Left lung (tissue), 10 donors: Measurements from ENCODE around the gene CMIP. TPM values are rescaled to one million over a fixed set of nuclear protein-coding genes. Genes with fewer than 3 reads are reported as not detected.

ENCODE experiments used
- ATAC-seq: fragments of 200-7000 bp; cut with Tn5 transposase; one replicate; pipeline ENCODE4 v1.9.1; 2020; ENCODE audit warnings: moderate library complexity
- DNase-seq, 4 donors: peaks; one replicate each; pipeline ENCODE4 v3.0.0-alpha.2; 2013 to 2020
- H3K27ac ChIP-seq, 2 donors: fragments of 200-600 bp; sonication (generic) in 1 of 2; one replicate each; pipeline versions ENCODE4 v1.5.0 to v1.8.0; 2020 to 2021
- H3K27me3 ChIP-seq, 2 donors: fragments of 200-600 bp; sonication (generic) in 1 of 2; one replicate each; pipeline versions ENCODE4 v1.5.0 to v1.8.0; 2020 to 2021
- H3K36me3 ChIP-seq, 2 donors: fragments of 200-600 bp; sonication (generic) in 1 of 2; one replicate each; pipeline versions ENCODE4 v1.5.0 to v1.8.0; 2020 to 2021
- H3K4me1 ChIP-seq, 2 donors: fragments of 200-600 bp; one replicate each; pipeline ENCODE4 v1.8.0; 2021
- H3K4me3 ChIP-seq, 2 donors: fragments of 200-600 bp; sonication (generic) in 1 of 2; one replicate each; pipeline versions ENCODE4 v1.5.0 to v1.8.0; 2020 to 2021; ENCODE audit warnings: mild to moderate bottlenecking in 1 of 2
- H3K9me3 ChIP-seq, 2 donors: fragments of 200-600 bp; sonication (generic) in 1 of 2; one replicate each; pipeline versions ENCODE4 v1.5.0 to v1.8.0; 2020 to 2021
- intact Hi-C, 2 donors: fragments of 100-400 bp; cut with DNase I; formaldehyde crosslinking; loops; one replicate each; pipeline versions ENCODE4 v1.11.2 to v1.14.2; 2022
- polyA plus RNA-seq, 6 donors: library from polyadenylated mRNA; unstranded; fragments of 120-200 nt; gene quantifications; one replicate each; pipeline ENCODE4 v1.2.1, GENCODE V29; 2013; ENCODE audit not compliant: insufficient read length in 6 of 6
- total RNA-seq, 2 donors: library from RNA; stranded (reverse); fragmentation: NEBNext Ultra II Directional; extraction: Animal tissue kit (Norgen Biotek cat#: 25700); gene quantifications; one replicate each; pipeline ENCODE4 v1.2.1, GENCODE V29; 2021
- TF ChIP-seq, protein P1 (sequence below), 2 donors: fragments of 200-600 bp; sonication (generic) in 1 of 2; IDR thresholded peaks; one replicate each; pipeline versions ENCODE4 v1.5.0 to v1.8.0; 2021; ENCODE audit warnings: antibody characterized with exemption in 2 of 2
- donor health status: DM: no; HTN: yes; CAD: no.
- donor health status: DM: no; HTN: no; CAD: no.

CMIP gene
- total and polyA plus RNA-seq, 8 donors = 35.3 to 55.8 (median 40.4) TPM

DNA sequence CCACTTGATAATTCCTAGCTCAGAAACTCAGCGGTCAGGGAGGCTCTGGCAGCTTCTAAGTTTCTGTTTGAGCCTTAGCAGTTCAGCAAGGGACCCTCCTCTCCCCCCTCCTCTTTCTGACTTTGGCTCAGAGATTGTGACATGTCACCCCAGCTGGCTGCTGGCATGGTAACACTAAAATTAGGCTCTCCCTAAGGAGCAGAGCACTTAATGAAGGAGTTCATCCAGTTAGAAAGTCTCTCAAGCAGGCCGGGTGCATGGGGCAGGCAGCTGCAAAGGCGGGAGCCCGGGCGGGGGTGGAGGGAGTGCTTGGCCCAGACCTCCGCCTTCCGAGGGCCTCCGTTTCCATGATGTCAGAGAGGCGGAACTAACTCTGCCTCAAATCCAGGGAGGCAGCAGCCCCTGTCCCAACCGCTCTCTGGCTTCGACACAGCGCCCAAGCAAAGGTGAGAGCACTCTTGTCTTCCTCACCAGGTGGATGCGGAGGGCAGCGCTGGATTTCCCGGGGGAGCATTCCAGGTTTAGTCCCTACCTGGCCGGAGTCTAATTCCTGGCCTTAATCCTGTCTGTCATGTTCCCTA is 206.5 kb downstream of the CMIP start:
- intact Hi-C loops = no loop called here
- Histone ChIP-seq H3K4me1 (peaks cover 0 to 14% of the 10 kb centered on the region in 2 donors), H3K27ac (peak overlapping the region in 1 of 2 donors; percentile 26), H3K27me3 (no peaks in the 10 kb centered on the region), H3K4me3 (no peak overlapping the region), H3K9me3 (no peaks in the 10 kb centered on the region), H3K36me3 (peaks cover 0 to 29% of the 10 kb centered on the region in 2 donors)
- ATAC-seq (peak; percentile 85), DNase-seq (peak in 3 of 4 donors; percentile 81 to 96 (median 91))
- TF ChIP-seq, protein P1, sequence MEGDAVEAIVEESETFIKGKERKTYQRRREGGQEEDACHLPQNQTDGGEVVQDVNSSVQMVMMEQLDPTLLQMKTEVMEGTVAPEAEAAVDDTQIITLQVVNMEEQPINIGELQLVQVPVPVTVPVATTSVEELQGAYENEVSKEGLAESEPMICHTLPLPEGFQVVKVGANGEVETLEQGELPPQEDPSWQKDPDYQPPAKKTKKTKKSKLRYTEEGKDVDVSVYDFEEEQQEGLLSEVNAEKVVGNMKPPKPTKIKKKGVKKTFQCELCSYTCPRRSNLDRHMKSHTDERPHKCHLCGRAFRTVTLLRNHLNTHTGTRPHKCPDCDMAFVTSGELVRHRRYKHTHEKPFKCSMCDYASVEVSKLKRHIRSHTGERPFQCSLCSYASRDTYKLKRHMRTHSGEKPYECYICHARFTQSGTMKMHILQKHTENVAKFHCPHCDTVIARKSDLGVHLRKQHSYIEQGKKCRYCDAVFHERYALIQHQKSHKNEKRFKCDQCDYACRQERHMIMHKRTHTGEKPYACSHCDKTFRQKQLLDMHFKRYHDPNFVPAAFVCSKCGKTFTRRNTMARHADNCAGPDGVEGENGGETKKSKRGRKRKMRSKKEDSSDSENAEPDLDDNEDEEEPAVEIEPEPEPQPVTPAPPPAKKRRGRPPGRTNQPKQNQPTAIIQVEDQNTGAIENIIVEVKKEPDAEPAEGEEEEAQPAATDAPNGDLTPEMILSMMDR (IDR thresholded peaks at IDR 0.05) = no peak

DNA sequence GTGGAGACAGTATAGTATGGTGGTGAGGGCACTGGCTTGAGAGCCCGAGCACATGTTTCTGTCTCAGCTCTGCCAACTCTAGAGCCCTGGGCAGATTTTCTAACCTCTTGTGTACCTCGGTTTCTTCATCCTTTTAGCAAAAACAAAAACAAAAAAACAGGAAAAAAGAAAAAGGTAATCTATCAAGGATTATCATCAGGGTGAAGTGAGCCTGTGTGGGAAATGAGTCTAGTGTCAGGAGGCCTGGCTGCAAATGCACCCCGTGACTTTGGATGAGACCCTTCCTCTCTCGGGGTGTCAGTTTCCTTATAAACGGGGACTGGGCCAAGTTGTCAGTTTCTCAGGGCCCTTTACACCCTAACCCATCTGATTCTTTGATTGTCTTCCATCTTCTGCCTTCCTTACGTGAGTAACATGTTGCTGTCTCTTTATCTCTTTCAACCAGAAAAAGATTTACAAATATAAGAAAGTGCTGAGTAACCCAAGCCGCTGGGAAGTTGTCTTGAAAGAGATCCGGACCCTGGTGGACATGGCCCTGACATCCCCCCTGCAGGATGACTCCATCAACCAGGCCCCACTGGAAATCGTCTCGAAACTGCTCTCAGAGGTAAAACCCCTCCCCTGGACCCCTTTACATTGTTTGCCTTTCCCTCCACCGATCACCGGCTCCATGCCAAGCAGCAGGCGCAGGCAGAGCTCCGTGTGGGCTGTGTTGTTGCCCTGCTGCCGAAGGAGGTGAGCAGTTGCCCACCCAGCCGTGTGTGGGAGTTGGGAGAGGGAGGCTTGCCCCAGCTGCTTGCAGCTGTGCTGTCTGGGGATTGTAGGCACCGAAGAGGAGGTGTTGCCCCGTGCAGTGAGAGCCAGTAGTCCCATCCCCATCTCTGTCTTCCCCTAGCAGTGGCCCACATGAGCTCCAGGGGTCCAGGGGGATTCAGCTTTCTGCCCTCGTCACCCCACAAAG is 207.4 kb downstream of the CMIP start:
- ATAC-seq = no peak
- no peaks in the 10 kb centered on the region for H3K9me3 ChIP-seq
- H3K27ac ChIP-seq = peak overlapping the region in 1 of 2 donors; percentile 4
- H3K4me1 ChIP-seq = peaks cover 0 to 14% of the 10 kb centered on the region in 2 donors
- intact Hi-C loops = no loop called here
- peak in 1 of 4 donors; percentile 69 for DNase-seq
- TF ChIP-seq, protein P1 (IDR thresholded peaks at IDR 0.05) = no peak
- peaks cover 0 to 39% of the 10 kb centered on the region in 2 donors for H3K36me3 ChIP-seq
- H3K4me3 ChIP-seq = no peak overlapping the region
- no peaks in the 10 kb centered on the region for H3K27me3 ChIP-seq

DNA sequence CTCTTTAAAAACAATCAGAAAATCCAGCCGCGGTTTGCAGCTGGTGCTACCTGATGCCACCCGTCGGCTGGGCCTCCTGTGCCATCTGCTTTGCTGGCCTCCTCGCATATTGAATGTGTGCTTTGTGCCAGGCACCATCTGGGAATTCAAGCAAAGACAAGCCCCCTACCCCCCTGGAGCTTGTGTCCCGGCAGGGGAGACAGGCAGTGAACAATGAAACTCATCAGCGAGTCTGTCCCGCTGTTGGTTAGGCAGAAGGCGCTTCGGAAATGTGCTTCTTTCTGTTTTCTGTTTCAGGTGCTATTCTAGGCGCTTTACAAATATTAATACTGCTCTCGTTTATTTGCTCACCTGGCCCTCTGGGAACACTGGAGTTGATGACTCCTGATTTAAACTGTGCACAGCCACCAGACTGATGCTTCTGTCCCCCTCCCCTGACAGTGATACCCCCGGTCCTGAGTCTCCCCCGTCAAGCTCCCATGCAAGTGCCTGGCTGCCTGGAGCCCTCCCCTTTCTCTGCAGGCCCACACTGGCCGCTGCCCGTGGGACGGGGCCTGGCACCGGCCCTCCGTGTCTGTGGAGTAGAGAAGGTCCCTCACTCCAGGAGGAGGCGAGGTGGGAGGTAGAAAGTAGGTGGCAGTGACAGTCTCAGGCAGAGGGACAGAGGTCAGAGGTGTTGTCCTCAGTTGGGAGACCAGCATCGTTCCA is 208.3 kb downstream of the CMIP start:
- H3K4me3 ChIP-seq = no peak overlapping the region
- no peak overlapping the region for H3K27ac ChIP-seq
- H3K27me3 ChIP-seq = no peaks in the 10 kb centered on the region
- H3K4me1 ChIP-seq = peaks cover 0 to 14% of the 10 kb centered on the region in 2 donors
- TF ChIP-seq, protein P1 (IDR thresholded peaks at IDR 0.05) = no peak
- no peak for ATAC-seq
- intact Hi-C loops = no loop called here
- H3K9me3 ChIP-seq = no peaks in the 10 kb centered on the region
- H3K36me3 ChIP-seq = peaks cover 0 to 48% of the 10 kb centered on the region in 2 donors
- no peak for DNase-seq

DNA sequence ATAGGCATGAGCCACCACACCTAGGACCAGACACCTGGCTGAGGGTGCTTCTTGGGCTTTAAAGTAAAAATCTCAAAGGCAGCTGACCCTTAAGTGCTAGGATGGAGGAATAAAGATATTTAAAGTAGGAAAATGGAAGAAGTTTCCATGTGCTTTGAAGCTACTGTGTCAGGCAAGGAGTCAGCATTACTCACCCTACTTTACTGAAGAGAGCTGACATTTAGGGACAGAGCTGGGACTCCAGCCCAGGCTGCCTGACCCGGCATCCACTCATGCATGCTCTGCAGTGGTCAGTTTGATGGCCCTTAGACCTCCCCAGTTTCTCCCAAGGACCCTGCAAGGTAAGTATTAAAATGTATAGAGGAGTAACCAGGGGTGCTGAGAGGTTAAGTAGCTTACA is 209.7 kb downstream of the CMIP start:
- Histone ChIP-seq H3K4me1 (peaks cover 0 to 7% of the 10 kb centered on the region in 2 donors), H3K9me3 (no peaks in the 10 kb centered on the region), H3K4me3 (no peak overlapping the region), H3K27me3 (no peaks in the 10 kb centered on the region), H3K36me3 (peaks cover 0 to 62% of the 10 kb centered on the region in 2 donors), H3K27ac (no peak overlapping the region)
- TF ChIP-seq, protein P1 (IDR thresholded peaks at IDR 0.05) = no peak
- DNase-seq (no peak), ATAC-seq (peak; percentile 65)
- intact Hi-C loops = no loop called here
